Measurements from ENCODE around the gene EXOC2. TPM values are rescaled to one million over a fixed set of nuclear protein-coding genes. Genes with fewer than 3 reads are reported as not detected.
A peak's percentile ranks its signal among the peaks of the same experiment; 100 is the strongest.

EXOC2 gene
- total RNA-seq, 3 donors from 2014 or later (not counting 1 experiment from before 2014, with no cell fraction given) = 22.1 to 30.8 (median 26.5) TPM

DNA sequence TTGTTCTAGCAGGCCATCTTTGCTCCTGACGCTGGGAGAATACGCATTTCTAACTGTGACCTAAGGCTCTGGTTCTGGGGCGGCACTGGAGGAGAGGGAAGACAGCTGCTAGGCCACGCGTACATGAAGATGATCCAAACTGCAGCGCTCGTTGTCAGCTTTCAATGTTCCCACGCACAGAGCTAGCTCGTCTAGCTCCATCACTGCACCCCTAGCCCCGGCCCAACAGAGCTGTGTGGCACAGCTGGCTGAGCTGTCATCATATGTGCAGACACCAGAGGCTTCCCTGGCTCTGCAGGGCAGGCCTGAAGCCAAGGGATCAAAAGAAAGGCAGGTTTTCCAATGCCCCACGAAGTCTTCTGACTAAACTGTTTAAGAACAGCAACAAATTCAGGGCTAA lies 176.7 kb downstream of the EXOC2 start:
- no peak overlapping the region for H3K4me3 ChIP-seq (ENCODE audit: low read length)
- ATAC-seq (no peak), DNase-seq (no peak)
- 95% methylated on average over 11 of the region's 11 CpGs for WGBS (ENCODE audit: insufficient coverage)
- no peak overlapping the region for H3K27ac ChIP-seq (ENCODE audit: low read length)
- intact Hi-C loops (cut with micrococcal nuclease) = no loop called here
- Mint-ChIP-seq H3K9me3 (peaks cover 0 to 2% of the 10 kb centered on the region in 2 donors), H3K4me1 (peaks cover 36 to 38% of the 10 kb centered on the region in 2 donors), H3K4me3 (no peak overlapping the region), H3K36me3 (no peaks in the 10 kb centered on the region), H3K27ac (no peak overlapping the region), H3K27me3 (ENCODE audit: low read depth in 2 of 2) (no peaks in the 10 kb centered on the region)
- peaks cover 2% of the 10 kb centered on the region for H3K36me3 ChIP-seq (ENCODE audit: control insufficient read depth, insufficient read depth, low read length)
- no peaks in the 10 kb centered on the region for H3K27me3 ChIP-seq (ENCODE audit: control insufficient read depth, insufficient read depth, low read length)
- H3K9me3 ChIP-seq (ENCODE audit: control insufficient read depth, insufficient read depth, low read length) = no peaks in the 10 kb centered on the region
- peaks cover 8% of the 10 kb centered on the region for H3K4me1 ChIP-seq (ENCODE audit: control insufficient read depth, insufficient read depth, low read length)
- TF ChIP-seq, protein P1, sequence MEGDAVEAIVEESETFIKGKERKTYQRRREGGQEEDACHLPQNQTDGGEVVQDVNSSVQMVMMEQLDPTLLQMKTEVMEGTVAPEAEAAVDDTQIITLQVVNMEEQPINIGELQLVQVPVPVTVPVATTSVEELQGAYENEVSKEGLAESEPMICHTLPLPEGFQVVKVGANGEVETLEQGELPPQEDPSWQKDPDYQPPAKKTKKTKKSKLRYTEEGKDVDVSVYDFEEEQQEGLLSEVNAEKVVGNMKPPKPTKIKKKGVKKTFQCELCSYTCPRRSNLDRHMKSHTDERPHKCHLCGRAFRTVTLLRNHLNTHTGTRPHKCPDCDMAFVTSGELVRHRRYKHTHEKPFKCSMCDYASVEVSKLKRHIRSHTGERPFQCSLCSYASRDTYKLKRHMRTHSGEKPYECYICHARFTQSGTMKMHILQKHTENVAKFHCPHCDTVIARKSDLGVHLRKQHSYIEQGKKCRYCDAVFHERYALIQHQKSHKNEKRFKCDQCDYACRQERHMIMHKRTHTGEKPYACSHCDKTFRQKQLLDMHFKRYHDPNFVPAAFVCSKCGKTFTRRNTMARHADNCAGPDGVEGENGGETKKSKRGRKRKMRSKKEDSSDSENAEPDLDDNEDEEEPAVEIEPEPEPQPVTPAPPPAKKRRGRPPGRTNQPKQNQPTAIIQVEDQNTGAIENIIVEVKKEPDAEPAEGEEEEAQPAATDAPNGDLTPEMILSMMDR (IDR thresholded peaks at IDR 0.05) = no peak

DNA sequence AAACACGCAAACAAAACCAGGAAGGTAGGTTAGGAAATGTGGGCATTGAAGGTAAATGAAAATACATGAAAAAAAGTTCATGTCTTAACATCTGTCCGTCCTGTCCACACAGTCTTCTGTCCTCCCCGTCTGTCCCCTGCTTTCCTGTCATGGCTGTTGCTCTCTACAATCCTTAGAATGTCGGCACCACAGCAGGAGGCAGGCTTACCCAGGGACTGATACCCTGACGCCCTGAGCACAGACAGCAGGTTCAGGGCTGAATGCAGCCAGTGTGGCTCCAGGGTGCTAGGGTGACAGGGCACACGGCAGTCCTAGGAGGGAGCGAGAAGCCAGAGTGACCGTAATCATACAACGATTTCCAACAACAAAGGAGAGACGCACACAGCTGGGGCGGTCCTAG lies 177.7 kb downstream of the EXOC2 start:
- no peaks in the 10 kb centered on the region for H3K9me3 ChIP-seq (ENCODE audit: control insufficient read depth, insufficient read depth, low read length)
- H3K27ac Mint-ChIP-seq = no peak overlapping the region
- intact Hi-C loops (cut with micrococcal nuclease) = no loop called here
- peaks cover 42 to 44% of the 10 kb centered on the region in 2 donors for H3K4me1 Mint-ChIP-seq
- no peak for DNase-seq
- ATAC-seq = no peak
- H3K36me3 ChIP-seq (ENCODE audit: control insufficient read depth, insufficient read depth, low read length) = peaks cover 2% of the 10 kb centered on the region
- no peaks in the 10 kb centered on the region for H3K27me3 Mint-ChIP-seq (ENCODE audit: low read depth in 2 of 2)
- H3K4me3 Mint-ChIP-seq = no peak overlapping the region
- H3K27ac ChIP-seq (ENCODE audit: low read length) = no peak overlapping the region
- H3K9me3 Mint-ChIP-seq = peaks cover 0 to 2% of the 10 kb centered on the region in 2 donors
- no peaks in the 10 kb centered on the region for H3K36me3 Mint-ChIP-seq
- peaks cover 11% of the 10 kb centered on the region for H3K4me1 ChIP-seq (ENCODE audit: control insufficient read depth, insufficient read depth, low read length)
- H3K4me3 ChIP-seq (ENCODE audit: low read length) = no peak overlapping the region
- H3K27me3 ChIP-seq (ENCODE audit: control insufficient read depth, insufficient read depth, low read length) = no peaks in the 10 kb centered on the region
- TF ChIP-seq, protein P1 (IDR thresholded peaks at IDR 0.05) = no peak
- WGBS (ENCODE audit: insufficient coverage) = 92% methylated on average over 10 of the region's 11 CpGs

DNA sequence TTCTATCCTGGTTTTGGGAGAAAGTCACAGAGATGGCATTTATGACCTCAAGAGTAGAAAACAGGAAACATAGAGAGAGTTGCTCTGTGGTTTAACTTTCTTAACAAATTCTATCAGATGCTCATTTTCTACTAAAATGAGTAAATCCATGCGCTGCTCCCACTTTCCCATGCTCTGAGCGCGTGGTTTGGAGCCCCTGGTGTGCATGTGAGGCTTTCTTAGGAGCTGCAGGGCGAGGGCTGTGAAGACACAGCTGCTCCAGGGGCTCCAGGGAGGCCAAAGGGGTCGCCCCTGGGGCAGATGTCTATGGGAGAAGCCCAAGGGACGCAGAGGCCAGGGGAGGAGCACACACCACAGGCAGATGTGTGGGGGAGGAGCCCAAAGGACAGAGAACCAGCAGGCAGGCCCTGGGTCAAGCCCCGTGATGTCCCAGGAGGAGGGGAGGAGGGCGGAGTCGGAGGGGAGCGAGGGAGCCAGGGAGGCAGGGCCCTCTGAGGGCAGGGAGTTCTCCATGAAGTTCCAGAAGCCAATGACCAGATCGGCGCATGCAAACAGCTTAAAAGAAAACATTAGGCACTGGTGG lies 178.5 kb downstream of the EXOC2 start:
- WGBS (ENCODE audit: insufficient coverage) = 81% methylated on average over 12 of the region's 12 CpGs
- Mint-ChIP-seq H3K4me1 (peaks cover 49 to 52% of the 10 kb centered on the region in 2 donors), H3K36me3 (no peaks in the 10 kb centered on the region), H3K27ac (peak overlapping the region; percentile 14 to 70), H3K9me3 (peaks cover 0 to 2% of the 10 kb centered on the region in 2 donors), H3K27me3 (ENCODE audit: low read depth in 2 of 2) (no peaks in the 10 kb centered on the region), H3K4me3 (no peak overlapping the region)
- Histone ChIP-seq H3K36me3 (ENCODE audit: control insufficient read depth, insufficient read depth, low read length) (peaks cover 2% of the 10 kb centered on the region), H3K4me1 (ENCODE audit: control insufficient read depth, insufficient read depth, low read length) (peaks cover 11% of the 10 kb centered on the region), H3K27me3 (ENCODE audit: control insufficient read depth, insufficient read depth, low read length) (no peaks in the 10 kb centered on the region), H3K27ac (ENCODE audit: low read length) (no peak overlapping the region), H3K9me3 (ENCODE audit: control insufficient read depth, insufficient read depth, low read length) (no peaks in the 10 kb centered on the region), H3K4me3 (ENCODE audit: low read length) (no peak overlapping the region)
- TF ChIP-seq, protein P1 (IDR thresholded peaks at IDR 0.05) = no peak
- ATAC-seq (no peak), DNase-seq (no peak)
- intact Hi-C loops (cut with micrococcal nuclease) = no loop called here

DNA sequence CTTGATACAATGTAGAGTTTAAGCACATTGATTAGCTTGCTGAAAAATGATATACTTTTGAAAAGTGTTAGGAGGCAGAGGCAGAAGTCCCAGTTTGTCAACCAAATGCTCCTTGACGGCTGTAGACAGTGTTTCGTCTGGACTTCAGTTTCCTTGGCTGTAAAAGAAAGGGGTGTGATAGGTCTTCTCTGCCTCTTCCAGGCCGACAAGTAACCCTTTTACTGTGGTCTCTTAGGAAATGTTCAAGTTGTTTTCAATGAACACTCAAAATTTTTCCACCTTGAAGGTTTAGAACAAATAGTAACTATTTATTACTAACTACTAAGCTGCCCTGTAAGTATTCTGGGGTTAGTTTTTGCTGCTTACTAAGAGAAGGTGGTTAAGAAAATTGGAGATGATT lies 179.0 kb downstream of the EXOC2 start:
- H3K36me3 Mint-ChIP-seq = no peaks in the 10 kb centered on the region
- 93% methylated on average over 3 of the region's 3 CpGs for WGBS (ENCODE audit: insufficient coverage)
- H3K27ac ChIP-seq (ENCODE audit: low read length) = no peak overlapping the region

More for the DNA sequence above, 179.0 kb downstream of the EXOC2 start:
- no peaks in the 10 kb centered on the region for H3K9me3 ChIP-seq (ENCODE audit: control insufficient read depth, insufficient read depth, low read length)
- ATAC-seq (no peak), DNase-seq (no peak)
- H3K27ac Mint-ChIP-seq = peak overlapping the region; percentile 14 to 70
- intact Hi-C loops (cut with micrococcal nuclease) = no loop called here
- no peaks in the 10 kb centered on the region for H3K27me3 ChIP-seq (ENCODE audit: control insufficient read depth, insufficient read depth, low read length)
- TF ChIP-seq, protein P1 (IDR thresholded peaks at IDR 0.05) = no peak
- H3K4me3 ChIP-seq (ENCODE audit: low read length) = no peak overlapping the region
- H3K4me3 Mint-ChIP-seq = no peak overlapping the region
- peaks cover 11% of the 10 kb centered on the region for H3K4me1 ChIP-seq (ENCODE audit: control insufficient read depth, insufficient read depth, low read length)
- H3K27me3 Mint-ChIP-seq (ENCODE audit: low read depth in 2 of 2) = no peaks in the 10 kb centered on the region
- H3K36me3 ChIP-seq (ENCODE audit: control insufficient read depth, insufficient read depth, low read length) = peaks cover 2% of the 10 kb centered on the region
- peaks cover 0 to 2% of the 10 kb centered on the region in 2 donors for H3K9me3 Mint-ChIP-seq
- peaks cover 50 to 57% of the 10 kb centered on the region in 2 donors for H3K4me1 Mint-ChIP-seq

All from natural killer cell (primary cell).